Activated CD8-positive, alpha-beta T cell treated with anti-CD3 and anti-CD28 coated beads for 36 hours (primary cell): ENCODE data around the gene MICAL3. TPM values are rescaled to one million over a fixed set of nuclear protein-coding genes. Genes with fewer than 3 reads are reported as not detected.
A peak's percentile ranks its signal among the peaks of the same experiment; 100 is the strongest.

Experiments used
- ATAC-seq: fragments of 200-7000 bp; cut with Tn5 transposase; one replicate; pipeline ENCODE4 v1.10.0; 2021; ENCODE audit warnings: mild to moderate bottlenecking, moderate library complexity
- CTCF ChIA-PET: fragments of 350-600 bp; sonication (Branson Sonifier 250); formaldehyde crosslinking; loops from one replicate; lab custom pipeline; 2021; ENCODE audit warnings: antibody characterized with exemption; lab: Charles Lee
- POLR2A ChIA-PET: fragments of 350-600 bp; sonication (Branson Sonifier 250); formaldehyde crosslinking; loops from one replicate; lab custom pipeline; 2021; ENCODE audit warnings: antibody characterized with exemption; lab: Charles Lee
- DNase-seq: peaks from one replicate; pipeline ENCODE4 v3.0.0-alpha.2; 2020
- H3K27ac Mint-ChIP-seq: one replicate; pipeline ENCODE4 v1.8.0; 2021; ENCODE audit warnings: mild to moderate bottlenecking, mixed read lengths
- H3K27me3 Mint-ChIP-seq: one replicate; pipeline ENCODE4 v1.8.0; 2021; ENCODE audit warnings: mixed read lengths
- H3K36me3 Mint-ChIP-seq: one replicate; pipeline ENCODE4 v1.8.0; 2021; ENCODE audit warnings: low read depth, mixed read lengths
- H3K4me1 Mint-ChIP-seq: one replicate; pipeline ENCODE4 v1.8.0; 2021; ENCODE audit warnings: low read depth, mixed read lengths
- H3K4me3 Mint-ChIP-seq: one replicate; pipeline ENCODE4 v1.8.0; 2021; ENCODE audit warnings: mild to moderate bottlenecking, moderate library complexity, mixed read lengths
- H3K9me3 Mint-ChIP-seq: one replicate; pipeline ENCODE4 v1.8.0; 2021; ENCODE audit warnings: mixed read lengths
- intact Hi-C: fragments of 100-400 bp; cut with micrococcal nuclease; formaldehyde crosslinking; loops from one replicate; pipeline ENCODE4 v1.10.0; 2022
- total RNA-seq, 2 experiments: library from RNA; stranded (reverse); gene quantifications; one replicate each; pipeline ENCODE4 v1.2.3, GENCODE V29; 2021
- TF ChIP-seq, protein P1 (sequence below): fragments of 200-600 bp; IDR thresholded peaks from one replicate; pipeline ENCODE4 v1.8.0; 2022; ENCODE audit warnings: antibody characterized with exemption, mild to moderate bottlenecking

Gene MICAL3
- total RNA-seq, 2 experiments from 2014 or later: 31.6 to 32.4 TPM

DNA sequence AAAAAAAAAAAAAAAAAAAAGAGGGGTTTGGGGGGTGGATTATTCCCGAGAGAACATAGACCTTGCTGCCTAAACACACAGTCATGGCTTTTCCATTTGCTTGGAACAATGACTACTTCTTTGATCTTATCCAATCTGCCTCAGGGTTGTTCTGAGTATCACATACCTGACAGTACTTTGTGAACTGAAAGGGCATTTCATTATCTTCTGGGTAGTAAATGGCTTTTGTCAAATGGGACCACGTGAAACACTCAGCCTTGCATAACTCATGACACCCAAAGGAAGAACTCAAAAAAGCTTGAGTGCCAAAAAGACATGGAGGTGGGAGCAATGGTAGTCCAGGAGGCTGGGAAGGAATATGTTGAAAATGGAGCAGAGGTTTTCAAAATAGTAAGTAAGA, 126.9 kb downstream of the MICAL3 start:
- ATAC-seq (no peak), DNase-seq (no peak)
- H3K27me3 Mint-ChIP-seq: no peaks in the 10 kb centered on the region
- no peak overlapping the region for H3K27ac Mint-ChIP-seq
- TF ChIP-seq, protein P1, sequence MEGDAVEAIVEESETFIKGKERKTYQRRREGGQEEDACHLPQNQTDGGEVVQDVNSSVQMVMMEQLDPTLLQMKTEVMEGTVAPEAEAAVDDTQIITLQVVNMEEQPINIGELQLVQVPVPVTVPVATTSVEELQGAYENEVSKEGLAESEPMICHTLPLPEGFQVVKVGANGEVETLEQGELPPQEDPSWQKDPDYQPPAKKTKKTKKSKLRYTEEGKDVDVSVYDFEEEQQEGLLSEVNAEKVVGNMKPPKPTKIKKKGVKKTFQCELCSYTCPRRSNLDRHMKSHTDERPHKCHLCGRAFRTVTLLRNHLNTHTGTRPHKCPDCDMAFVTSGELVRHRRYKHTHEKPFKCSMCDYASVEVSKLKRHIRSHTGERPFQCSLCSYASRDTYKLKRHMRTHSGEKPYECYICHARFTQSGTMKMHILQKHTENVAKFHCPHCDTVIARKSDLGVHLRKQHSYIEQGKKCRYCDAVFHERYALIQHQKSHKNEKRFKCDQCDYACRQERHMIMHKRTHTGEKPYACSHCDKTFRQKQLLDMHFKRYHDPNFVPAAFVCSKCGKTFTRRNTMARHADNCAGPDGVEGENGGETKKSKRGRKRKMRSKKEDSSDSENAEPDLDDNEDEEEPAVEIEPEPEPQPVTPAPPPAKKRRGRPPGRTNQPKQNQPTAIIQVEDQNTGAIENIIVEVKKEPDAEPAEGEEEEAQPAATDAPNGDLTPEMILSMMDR: no peak
- CTCF ChIA-PET: no interaction called here
- H3K4me3 Mint-ChIP-seq: no peak overlapping the region
- intact Hi-C loops: no loop called here
- H3K36me3 Mint-ChIP-seq: peaks cover 15% of the 10 kb centered on the region
- no peaks in the 10 kb centered on the region for H3K4me1 Mint-ChIP-seq
- POLR2A ChIA-PET: no interaction called here
- no peaks in the 10 kb centered on the region for H3K9me3 Mint-ChIP-seq

DNA sequence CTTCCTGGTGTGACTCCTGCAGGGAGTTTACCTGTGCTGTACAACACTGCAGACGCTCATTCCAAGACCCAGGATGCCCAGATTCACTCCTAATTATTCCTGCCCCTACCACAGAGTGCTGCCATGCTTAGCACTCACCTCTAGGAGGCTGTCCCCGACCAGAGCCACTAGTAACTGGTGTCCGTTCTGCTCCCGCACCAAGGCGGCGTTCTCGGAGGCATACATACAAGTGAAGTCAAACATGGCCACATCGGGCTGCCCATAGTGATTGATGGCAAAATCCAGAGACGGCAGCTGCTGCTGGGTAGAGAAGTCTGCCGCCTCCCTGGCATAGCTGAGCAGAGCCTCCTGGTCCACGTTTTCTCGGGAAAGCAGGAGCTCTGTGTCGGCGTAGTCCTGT, 127.8 kb downstream of the MICAL3 start:
- CTCF ChIA-PET: no interaction called here
- TF ChIP-seq, protein P1: no peak
- Mint-ChIP-seq H3K4me1 (no peaks in the 10 kb centered on the region), H3K36me3 (peaks cover 15% of the 10 kb centered on the region), H3K27me3 (no peaks in the 10 kb centered on the region), H3K27ac (no peak overlapping the region), H3K9me3 (no peaks in the 10 kb centered on the region), H3K4me3 (no peak overlapping the region)
- ATAC-seq: no peak
- POLR2A ChIA-PET: no interaction called here
- no peak for DNase-seq
- intact Hi-C loops: no loop called here

DNA sequence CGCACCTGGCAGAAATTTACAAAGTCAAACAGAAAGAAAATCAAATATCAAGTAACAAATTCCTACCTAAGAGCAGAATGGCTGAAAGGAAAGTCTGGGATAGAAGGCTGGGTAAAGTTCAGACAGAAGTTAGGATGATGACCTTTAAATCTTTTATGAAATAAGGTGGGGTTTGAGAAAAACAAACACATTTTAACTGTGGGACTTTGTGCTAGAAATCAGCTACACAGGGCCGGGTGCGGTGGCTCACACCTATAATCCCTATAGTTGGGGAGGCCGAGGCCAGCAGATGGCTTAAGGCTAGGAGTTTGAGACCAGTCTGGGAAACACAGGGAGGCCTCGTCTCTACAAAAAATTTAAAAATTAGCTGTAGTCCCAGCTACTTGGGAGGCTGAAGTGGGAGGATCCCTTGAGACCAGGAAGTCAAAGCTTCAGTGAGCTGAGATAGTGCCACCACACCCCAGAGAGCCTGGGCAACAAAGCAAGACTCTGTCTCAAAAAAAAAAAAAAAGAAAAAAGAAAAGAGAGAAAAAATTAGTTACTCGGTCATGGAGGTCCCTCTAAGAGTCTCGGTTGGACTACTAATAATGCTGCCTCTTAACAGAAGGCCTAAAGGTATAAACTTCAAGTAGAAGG, 130.3 kb downstream of the MICAL3 start:
- Mint-ChIP-seq H3K27me3 (no peaks in the 10 kb centered on the region), H3K4me3 (no peak overlapping the region), H3K4me1 (no peaks in the 10 kb centered on the region), H3K27ac (no peak overlapping the region), H3K36me3 (peaks cover 21% of the 10 kb centered on the region), H3K9me3 (no peaks in the 10 kb centered on the region)
- intact Hi-C loops: no loop called here
- no peak for ATAC-seq
- CTCF ChIA-PET: interaction anchor here (0.6 kb wide), 1 partner anchor 298 kb away, joined by 3 read pairs; no protein-coding TSS in a partner anchor
- POLR2A ChIA-PET: interaction anchor here (1.3 kb wide), 1 partner anchor 161 kb away, joined by 3 read pairs; no protein-coding TSS in a partner anchor
- DNase-seq: no peak
- TF ChIP-seq, protein P1: no peak

DNA sequence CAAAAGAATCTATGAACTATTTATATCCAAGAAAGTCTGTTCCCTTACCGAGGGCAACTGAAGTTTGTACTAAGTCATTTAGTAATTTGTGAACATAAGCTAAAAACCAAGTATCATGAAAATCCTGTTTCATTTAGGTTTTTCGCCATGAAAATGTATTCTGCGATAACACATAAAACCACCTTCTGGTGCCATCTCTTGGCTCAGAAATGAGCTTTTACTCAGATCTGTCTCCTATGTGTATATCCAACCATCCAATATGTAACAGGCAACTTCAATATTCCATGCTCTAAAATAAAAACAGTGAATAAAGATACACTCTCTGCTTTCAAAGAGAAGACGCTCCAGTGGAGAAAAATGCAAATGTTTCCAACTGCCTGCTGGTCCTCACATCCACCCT, 132.0 kb downstream of the MICAL3 start:
- Mint-ChIP-seq H3K27me3 (no peaks in the 10 kb centered on the region), H3K4me3 (no peak overlapping the region), H3K9me3 (no peaks in the 10 kb centered on the region), H3K27ac (no peak overlapping the region), H3K36me3 (peaks cover 27% of the 10 kb centered on the region), H3K4me1 (no peaks in the 10 kb centered on the region)
- ChIA-PET POLR2A (interaction anchor here (1.3 kb wide), 1 partner anchor 162 kb away, joined by 3 read pairs; no protein-coding TSS in a partner anchor), CTCF (interaction anchor here (1.1 to 2.4 kb wide), 3 partner anchors 15 to 184 kb away, joined by 3 to 12 read pairs (median 5); no protein-coding TSS in a partner anchor)
- TF ChIP-seq, protein P1: no peak
- intact Hi-C loops: no loop called here
- DNase-seq (no peak), ATAC-seq (no peak)

DNA sequence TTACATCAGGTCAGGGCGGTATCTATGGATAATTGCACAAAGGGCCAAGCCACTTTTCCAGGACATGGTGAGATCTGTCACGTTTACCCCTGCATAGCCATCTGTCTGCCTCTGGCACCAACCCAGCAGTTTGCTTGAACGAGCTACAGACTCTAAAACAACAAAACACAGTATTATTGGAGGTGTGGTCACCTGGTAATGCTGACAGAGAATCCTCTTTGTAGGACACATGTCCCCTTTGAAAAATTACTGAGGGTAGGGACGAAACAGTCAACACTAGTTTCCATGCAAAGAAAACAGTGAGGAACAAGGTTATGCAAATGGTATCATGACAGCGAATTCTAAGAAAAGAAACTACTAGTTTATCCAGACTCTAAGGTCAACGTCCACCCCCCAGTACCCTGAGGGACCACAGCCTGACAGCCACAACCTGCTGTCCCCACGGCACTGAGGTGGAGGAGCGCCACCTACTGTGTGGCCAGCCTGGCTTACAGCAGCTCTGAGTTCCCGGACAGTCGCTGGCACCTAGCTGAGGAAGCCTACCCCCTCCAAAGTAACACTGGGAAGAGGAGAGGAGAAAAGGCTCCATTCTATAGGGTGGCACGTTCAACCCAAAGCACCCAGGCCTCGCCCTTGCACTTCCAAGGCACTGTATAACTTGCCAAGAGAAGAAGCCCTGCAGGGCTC, 132.7 kb downstream of the MICAL3 start:
- H3K9me3 Mint-ChIP-seq: no peaks in the 10 kb centered on the region
- intact Hi-C loops: no loop called here
- TF ChIP-seq, protein P1: no peak
- no peak for ATAC-seq
- DNase-seq: peak; percentile 15
- ChIA-PET CTCF (interaction anchor here (1.1 to 2.4 kb wide), 3 partner anchors 16 to 184 kb away, joined by 3 to 12 read pairs (median 5); no protein-coding TSS in a partner anchor), POLR2A (no interaction called here)
- H3K27ac Mint-ChIP-seq: no peak overlapping the region
- no peak overlapping the region for H3K4me3 Mint-ChIP-seq
- H3K36me3 Mint-ChIP-seq: peaks cover 31% of the 10 kb centered on the region
- no peaks in the 10 kb centered on the region for H3K4me1 Mint-ChIP-seq
- H3K27me3 Mint-ChIP-seq: no peaks in the 10 kb centered on the region
